CD4-positive, alpha-beta T cell (primary cell): ENCODE results near the gene TDRD10. TPM values are rescaled to one million over a fixed set of nuclear protein-coding genes. Genes with fewer than 3 reads are reported as not detected.

Source experiments
- ATAC-seq: fragments of 200-7000 bp; cut with Tn5 transposase; one replicate; pipeline ENCODE4 v1.10.0; 2022; ENCODE audit warnings: mild to moderate bottlenecking; ENCODE audit not compliant: poor library complexity
- CTCF ChIA-PET: fragments of 350-600 bp; sonication (Branson Sonifier 250); formaldehyde crosslinking; loops from one replicate; lab custom pipeline; 2021; ENCODE audit warnings: antibody characterized with exemption, inconsistent platforms; lab: Charles Lee
- POLR2A ChIA-PET: fragments of 350-600 bp; sonication (Branson Sonifier 250); formaldehyde crosslinking; loops from one replicate; lab custom pipeline; 2021; ENCODE audit warnings: antibody characterized with exemption, inconsistent platforms; lab: Charles Lee
- DNase-seq, 14 experiments: peaks; one replicate each; pipeline ENCODE4 v3.0.0-alpha.2; 2013 to 2020; ENCODE audit warnings: mixed read lengths in 2 of 14
- H3K27ac ChIP-seq, 2 donors: one replicate each; pipeline versions ENCODE4 v1.5.1 to v1.7.0; 2013; ENCODE audit warnings: low read length in 2 of 2, low read depth in 1 of 2, mild to moderate bottlenecking in 1 of 2
- H3K27me3 ChIP-seq, 2 experiments: 1 replicate in 1 of 2; 2 replicates in 1 of 2; pipeline versions ENCODE4 v1.6.1 to v1.7.0; 2013; ENCODE audit warnings: low read length in 2 of 2, control low read depth in 1 of 2, mild to moderate bottlenecking in 1 of 2, moderate library complexity in 1 of 2; ENCODE audit not compliant: insufficient read depth in 2 of 2, control insufficient read depth in 1 of 2
- H3K36me3 ChIP-seq: one replicate; pipeline ENCODE4 v1.6.1; 2013; ENCODE audit warnings: low read length, control low read depth; ENCODE audit not compliant: insufficient read depth
- H3K4me1 ChIP-seq: one replicate; pipeline ENCODE4 v1.6.1; 2013; ENCODE audit warnings: low read length, control low read depth; ENCODE audit not compliant: insufficient read depth
- H3K4me3 ChIP-seq: one replicate; pipeline ENCODE4 v1.5.1; 2013; ENCODE audit warnings: mild to moderate bottlenecking, low read length, moderate library complexity
- H3K9me3 ChIP-seq, 2 experiments: 1 replicate in 1 of 2; 2 replicates in 1 of 2; pipeline versions ENCODE4 v1.6.1 to v1.7.0; 2013; ENCODE audit warnings: low read length in 2 of 2, mild to moderate bottlenecking in 2 of 2, control low read depth in 1 of 2, moderate library complexity in 1 of 2; ENCODE audit not compliant: control insufficient read depth in 1 of 2, insufficient read depth in 1 of 2
- H3K27ac Mint-ChIP-seq: one replicate; pipeline ENCODE4 v1.8.0; 2020; ENCODE audit warnings: mixed read lengths
- H3K27me3 Mint-ChIP-seq: one replicate; pipeline ENCODE4 v1.8.0; 2021; ENCODE audit warnings: mixed read lengths
- H3K36me3 Mint-ChIP-seq: one replicate; pipeline ENCODE4 v1.8.0; 2021; ENCODE audit warnings: low read depth, mixed read lengths
- H3K4me1 Mint-ChIP-seq: one replicate; pipeline ENCODE4 v1.8.0; 2021; ENCODE audit warnings: low read depth, mixed read lengths
- H3K4me3 Mint-ChIP-seq: one replicate; pipeline ENCODE4 v1.8.0; 2020; ENCODE audit warnings: mild to moderate bottlenecking, mixed read lengths
- H3K9me3 Mint-ChIP-seq: one replicate; pipeline ENCODE4 v1.8.0; 2020; ENCODE audit warnings: mixed read lengths
- CTCF ChIP-seq: fragments of 200-600 bp; IDR thresholded peaks from one replicate; pipeline ENCODE4 v1.8.0; 2022; ENCODE audit warnings: antibody characterized with exemption, mild to moderate bottlenecking
- intact Hi-C, 2 experiments: fragments of 100-400 bp; cut with DNase I in 1 of 2; cut with micrococcal nuclease in 1 of 2; formaldehyde crosslinking; loops; one replicate each; pipeline versions ENCODE4 v1.15.1 to v1.9.0; 2023 to 2025; cut with DNase I, micrococcal nuclease
- total RNA-seq, 174 experiments: library from RNA in 2 of 174; stranded (reverse) in 2 of 174; gene quantifications; one replicate each; pipeline ENCODE4 v1.2.3 and lab custom pipeline; 2021 to 2026

TDRD10 gene
- total RNA-seq, 2 experiments from 2014 or later, result not detected

- Mint-ChIP-seq H3K4me1 (no peaks in the 10 kb centered on the region), H3K36me3 (no peaks in the 10 kb centered on the region), H3K9me3 (no peaks in the 10 kb centered on the region), H3K27ac (no peak within 1 kb of the TSS), H3K4me3 (no peak within 1 kb of the TSS), H3K27me3 (peaks cover 59% of the 10 kb centered on the region)
- H3K27ac ChIP-seq, result no peak within 1 kb of the TSS
- no peak for TF ChIP-seq CTCF
- ATAC-seq (peak; percentile 97), DNase-seq (peak; percentile 37 to 88 (median 65))
- peaks cover 27 to 28% of the 10 kb centered on the region in 2 experiments for H3K27me3 ChIP-seq
- intact Hi-C loops, result no loop called here
- H3K9me3 ChIP-seq, result peaks cover 0 to 10% of the 10 kb centered on the region in 2 experiments
- H3K36me3 ChIP-seq, result no peaks in the 10 kb centered on the region
- H3K4me1 ChIP-seq, result peaks cover 11% of the 10 kb centered on the region
- POLR2A ChIA-PET, result interaction anchor here (0.5 to 2.0 kb wide), 3 partner anchors 8 to 171 kb away, joined by 3 to 8 read pairs (median 4); no protein-coding TSS in a partner anchor
- no peak within 1 kb of the TSS for H3K4me3 ChIP-seq
- CTCF ChIA-PET, result no interaction called here
Observed at GRCh38 chr1:154567386-154568156, 65.6 kb downstream of the TDRD10 start, which contains the start of gene CHRNB2. TSS of gene CHRNB2 (plus strand) at chr1:154567778. CDS start at chr1:154568045, 267 bp downstream.

- peaks cover 11% of the 10 kb centered on the region for H3K4me1 ChIP-seq
- intact Hi-C loops, result no loop called here
- H3K4me3 ChIP-seq, result no peak overlapping the region
- peaks cover 0 to 10% of the 10 kb centered on the region in 2 experiments for H3K9me3 ChIP-seq
- DNase-seq (no peak), ATAC-seq (peak; percentile 11)
- ChIA-PET POLR2A (interaction anchor here (0.5 to 2.0 kb wide), 3 partner anchors 9 to 170 kb away, joined by 3 to 8 read pairs (median 4); no protein-coding TSS in a partner anchor), CTCF (no interaction called here)
- H3K4me1 Mint-ChIP-seq, result no peaks in the 10 kb centered on the region
- H3K27ac ChIP-seq, result no peak overlapping the region
- peaks cover 27 to 28% of the 10 kb centered on the region in 2 experiments for H3K27me3 ChIP-seq
- H3K27me3 Mint-ChIP-seq, result peaks cover 59% of the 10 kb centered on the region
- TF ChIP-seq CTCF, result no peak
- no peak overlapping the region for H3K27ac Mint-ChIP-seq
- H3K36me3 ChIP-seq, result no peaks in the 10 kb centered on the region
- H3K4me3 Mint-ChIP-seq, result no peak overlapping the region
- H3K9me3 Mint-ChIP-seq, result no peaks in the 10 kb centered on the region
- no peaks in the 10 kb centered on the region for H3K36me3 Mint-ChIP-seq
Observed at GRCh38 chr1:154568157-154568815, 66.3 kb downstream of the TDRD10 start.

GRCh38 chr1:154571244-154571963, 69.4 kb downstream of the TDRD10 start:
- ChIA-PET CTCF (no interaction called here), POLR2A (no interaction called here)
- Mint-ChIP-seq H3K27me3 (peaks cover 44% of the 10 kb centered on the region), H3K9me3 (no peaks in the 10 kb centered on the region), H3K4me3 (no peak overlapping the region), H3K27ac (no peak overlapping the region), H3K4me1 (no peaks in the 10 kb centered on the region), H3K36me3 (no peaks in the 10 kb centered on the region)
- ATAC-seq, result no peak
- H3K36me3 ChIP-seq, result no peaks in the 10 kb centered on the region
- H3K4me1 ChIP-seq, result peaks cover 14% of the 10 kb centered on the region
- no peak overlapping the region for H3K27ac ChIP-seq
- H3K27me3 ChIP-seq, result peaks cover 22 to 23% of the 10 kb centered on the region in 2 experiments
- no peak overlapping the region for H3K4me3 ChIP-seq
- intact Hi-C loops, result no loop called here
- no peak for TF ChIP-seq CTCF
- no peak for DNase-seq
- H3K9me3 ChIP-seq, result peaks cover 0 to 10% of the 10 kb centered on the region in 2 experiments
